NCI-H2227 (cell line): Measurements from ENCODE around the gene CCDC195.

Experiments
- DNase-seq: peaks from one replicate; lab custom pipeline; 2025; ENCODE audit not compliant: unreplicated experiment; lab: John Stamatoyannopoulos, UW

CCDC195 gene, protein sequence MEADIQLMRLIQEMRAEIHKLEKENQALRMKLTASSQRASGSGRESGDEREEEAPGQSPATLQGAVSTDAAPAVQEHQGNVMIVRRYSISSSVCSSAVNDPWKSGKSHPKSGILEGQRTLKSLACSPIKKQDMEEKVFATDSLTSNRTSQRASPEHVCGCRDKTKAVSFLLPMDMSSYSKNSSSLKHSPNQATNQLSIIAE

GRCh38 chr2:224716201-224716600 is at the start of gene CCDC195:
CCDC195 (minus strand) TSS chr2:224716365; CDS start chr2:224716365, 0 bp downstream.
- DNase-seq = no peak

DNA sequence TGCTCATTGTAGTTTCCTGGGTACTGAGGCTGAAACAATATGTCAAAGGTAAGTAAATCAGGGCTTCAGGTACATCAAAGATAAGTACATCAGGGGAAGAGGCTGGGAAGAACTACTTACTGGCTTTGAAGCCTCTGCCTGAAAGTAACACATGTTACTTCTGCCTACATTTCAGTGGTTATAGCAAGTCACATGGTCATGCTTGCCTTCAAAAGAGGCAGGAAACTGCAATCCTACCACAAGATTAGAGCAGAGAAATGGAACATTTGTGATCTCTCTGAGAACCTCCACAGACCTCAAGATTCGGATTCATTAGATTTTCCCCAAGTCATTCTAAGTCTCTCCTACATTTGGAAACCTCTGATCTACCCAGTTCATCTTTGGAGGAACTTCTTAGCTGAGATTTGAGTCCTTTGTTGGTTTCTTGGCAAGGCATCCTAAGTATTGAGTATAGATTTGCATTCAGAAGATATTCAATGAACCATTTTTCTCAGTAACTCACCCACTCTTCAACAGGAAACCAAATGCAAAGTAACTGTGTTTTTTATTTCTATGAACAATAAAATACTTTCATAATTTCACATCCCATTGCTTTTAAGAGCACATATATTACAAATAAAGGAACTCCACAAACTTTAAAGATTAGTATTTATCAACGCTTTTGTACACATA is 48.5 kb upstream of the CCDC195 start:
- no peak for DNase-seq

GRCh38 chr2:224757934-224758548 is 41.9 kb upstream of the CCDC195 start:
- no peak for DNase-seq

DNA sequence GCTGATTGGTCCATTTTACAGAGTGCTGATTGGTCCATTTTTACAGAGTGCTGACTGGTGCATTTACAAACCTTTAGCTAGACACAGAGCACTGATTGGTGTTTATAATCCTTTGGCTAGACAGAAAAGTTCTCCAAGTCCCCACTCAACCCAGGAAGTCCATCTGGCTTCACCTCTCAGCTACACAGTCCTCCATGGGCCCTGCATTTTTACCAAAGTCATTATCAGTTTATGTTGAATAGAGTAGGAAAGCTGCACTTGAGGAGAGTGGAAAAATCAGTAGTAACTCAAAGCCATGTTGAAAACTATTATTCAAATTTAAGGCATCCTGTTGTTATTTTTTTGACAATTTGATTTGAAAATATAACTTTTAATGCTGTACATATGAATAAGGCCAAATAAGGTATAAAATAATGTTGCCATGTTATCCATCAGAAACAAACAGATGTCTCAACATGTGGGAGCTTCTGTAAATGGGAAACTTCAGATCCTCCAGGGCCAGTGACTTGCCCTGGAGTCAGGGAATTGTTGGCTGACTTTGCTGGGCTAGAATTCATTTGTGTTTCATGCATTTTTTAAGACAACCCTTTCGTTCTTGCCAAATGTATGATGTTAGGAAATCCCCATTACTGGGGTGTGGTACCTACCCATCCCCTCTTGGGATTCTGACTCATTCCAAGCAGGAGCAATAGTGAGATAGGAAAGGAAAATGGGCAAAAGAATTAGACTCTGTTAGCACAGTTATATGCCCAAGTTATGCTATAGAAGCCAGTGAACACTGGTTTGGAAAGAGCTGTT is 37.8 kb upstream of the CCDC195 start:
- DNase-seq = no peak

DNA sequence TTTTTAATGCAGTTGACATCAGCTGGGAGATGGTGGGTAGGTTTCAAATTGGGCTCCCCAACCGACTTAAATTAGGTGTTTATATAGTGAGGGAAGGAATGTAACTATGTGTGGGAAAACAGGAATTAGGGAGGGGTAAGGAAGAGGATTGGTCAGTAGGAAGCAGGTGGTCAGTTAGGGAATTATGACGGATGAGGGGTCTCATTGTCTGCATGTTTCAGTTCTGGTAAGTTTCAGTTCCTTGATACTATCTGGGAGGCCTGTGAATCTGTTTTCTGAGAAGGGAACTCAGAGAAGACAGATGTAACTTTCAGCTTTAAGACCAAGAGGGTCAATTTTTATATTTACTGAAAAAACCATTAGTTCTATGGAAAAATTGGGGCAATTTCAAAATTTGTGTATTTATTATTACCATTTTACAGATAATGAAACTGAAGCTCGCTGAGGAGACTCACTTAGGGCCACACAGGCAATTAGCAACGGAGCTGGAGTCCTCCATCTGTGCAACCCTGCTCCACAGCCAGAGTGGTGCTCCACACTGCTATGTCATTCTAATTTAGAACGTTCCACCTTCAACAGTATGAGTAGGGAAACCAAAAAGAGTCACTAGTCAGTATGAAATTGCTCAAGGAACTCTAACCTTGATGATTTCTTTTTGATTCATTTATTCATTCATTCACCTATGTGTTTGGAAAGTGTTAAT is 36.0 kb upstream of the CCDC195 start:
- no peak for DNase-seq

DNA sequence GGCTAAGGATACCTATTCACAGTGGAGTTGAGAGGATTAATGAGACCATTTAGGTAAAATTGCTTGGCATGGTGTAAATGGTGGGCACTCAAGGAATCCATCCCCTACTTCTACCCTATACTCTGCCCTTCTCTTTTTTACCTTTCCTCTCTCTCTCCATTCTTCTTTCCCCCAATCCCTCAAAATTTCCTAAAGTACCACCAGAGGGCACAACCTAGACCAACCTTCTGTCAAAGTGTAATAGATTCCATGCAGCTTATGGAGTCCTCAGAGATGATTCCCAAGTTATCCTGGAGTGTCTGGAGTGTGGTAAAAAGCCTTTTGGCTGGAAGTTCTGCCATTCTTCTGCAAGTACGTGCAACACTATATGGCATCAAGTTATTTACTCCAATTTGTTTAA is 33.0 kb upstream of the CCDC195 start:
- DNase-seq = no peak

DNA sequence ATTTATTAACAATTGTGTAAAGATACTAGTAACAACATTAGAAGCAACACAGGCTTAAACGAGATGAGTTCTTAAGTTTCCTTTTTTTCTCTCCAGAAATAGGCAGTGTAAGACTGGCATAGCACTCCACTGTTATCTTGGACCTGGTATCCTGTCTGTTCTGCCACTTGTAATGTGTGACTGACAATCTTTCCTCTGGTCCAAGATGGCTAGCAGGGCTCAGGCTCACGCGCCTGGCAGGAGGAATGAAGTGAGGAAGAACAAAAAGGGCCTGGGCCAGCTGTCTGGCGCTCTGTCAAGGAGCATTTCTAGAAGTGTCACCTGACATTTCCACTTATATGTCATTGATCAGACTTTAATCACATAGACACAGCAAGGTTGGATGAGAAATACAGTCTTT is 31.6 kb upstream of the CCDC195 start:
- no peak for DNase-seq

GRCh38 chr2:224736227-224736626 is 20.1 kb upstream of the CCDC195 start:
- DNase-seq = no peak

DNA sequence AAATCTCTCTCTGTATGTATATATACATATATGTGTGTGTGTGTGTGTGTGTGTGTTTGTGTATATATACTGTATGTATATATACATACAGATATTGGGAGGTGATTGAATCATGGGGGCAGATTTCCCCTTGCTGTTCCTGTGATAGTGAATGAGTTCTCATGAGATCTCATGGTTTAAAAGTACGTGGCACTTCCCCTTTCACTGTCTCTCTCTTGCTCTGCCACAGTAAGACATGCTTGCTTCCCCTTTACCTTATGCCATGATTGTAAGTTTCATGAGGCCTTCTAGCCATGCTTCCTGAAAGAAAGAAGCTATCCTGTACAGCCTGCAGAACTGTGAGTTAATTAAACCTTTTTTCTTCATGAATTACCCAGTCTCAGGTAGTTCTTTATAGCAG is 18.8 kb upstream of the CCDC195 start:
- no peak for DNase-seq

- no peak for DNase-seq
Measured at GRCh38 chr2:224731665-224732064, 15.5 kb upstream of the CCDC195 start.

DNA sequence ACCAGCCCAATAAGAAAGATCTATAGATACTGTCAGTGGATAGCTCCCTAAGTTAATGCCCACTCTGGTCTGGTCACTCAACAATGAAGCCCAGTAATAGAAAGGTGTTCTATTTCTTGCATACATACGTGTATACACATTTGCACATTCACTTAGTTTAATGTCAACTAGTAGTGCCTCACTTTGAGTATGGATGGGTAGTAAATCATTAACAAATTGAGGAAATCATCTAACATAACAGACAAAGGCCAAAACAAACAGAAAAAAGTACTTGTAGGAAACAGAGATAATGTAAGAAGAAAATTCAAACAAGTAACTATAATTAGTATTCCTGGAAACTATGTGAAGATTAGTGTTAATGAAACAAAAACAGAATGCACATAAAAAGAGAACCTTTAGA is 13.3 kb upstream of the CCDC195 start:
- no peak for DNase-seq

DNA sequence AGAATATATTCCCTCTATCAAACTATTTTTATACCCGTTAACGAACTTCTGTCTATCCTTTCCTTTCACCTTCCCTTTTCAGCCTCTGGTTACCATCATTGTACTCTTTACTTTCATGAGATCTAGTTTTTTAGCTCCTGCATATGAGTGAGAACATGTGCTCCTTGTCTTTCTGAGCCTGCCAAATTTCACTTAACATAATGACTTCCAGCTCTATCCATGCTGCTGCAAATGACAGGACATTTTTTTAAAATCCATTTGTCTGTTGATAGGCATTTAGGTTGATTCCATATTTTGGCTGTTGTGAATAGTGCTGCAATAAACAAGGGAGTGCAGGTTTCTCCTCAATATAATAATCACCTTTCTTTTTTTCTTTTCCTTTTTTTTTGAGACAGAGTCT is 8.2 kb upstream of the CCDC195 start:
- DNase-seq = no peak

DNA sequence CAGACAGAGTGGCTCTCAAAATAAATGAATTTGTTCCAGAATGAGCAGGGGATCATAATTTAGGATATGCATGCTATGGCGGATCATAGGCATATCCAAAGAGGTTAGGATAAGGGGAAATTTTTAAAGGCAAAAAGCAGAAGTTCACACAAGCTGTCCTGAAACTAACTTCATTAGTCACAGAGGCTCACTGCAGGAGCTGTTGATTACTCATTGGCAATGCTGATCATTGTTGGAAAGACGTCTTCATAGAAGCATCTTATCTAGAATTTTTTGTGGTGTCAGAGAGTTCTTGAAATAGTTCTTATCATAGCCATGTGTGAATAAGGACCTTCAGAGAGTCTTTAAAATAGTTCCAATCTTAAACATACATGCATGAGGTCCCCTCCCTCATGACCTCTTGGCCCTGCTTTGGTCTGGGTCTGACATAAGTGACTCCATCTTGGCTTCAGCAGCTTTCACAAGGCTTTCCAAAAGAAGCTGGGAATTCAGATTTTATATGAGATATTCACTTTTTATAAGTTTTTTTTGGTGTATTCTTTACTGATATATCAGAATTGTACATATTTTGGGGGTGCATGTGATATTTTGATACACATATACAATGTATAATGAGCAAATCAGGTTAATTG is 7.5 kb upstream of the CCDC195 start:
- DNase-seq = no peak

GRCh38 chr2:224722770-224723169 is 6.6 kb upstream of the CCDC195 start:
- DNase-seq = no peak

- no peak for DNase-seq
Measured at GRCh38 chr2:224722250-224722649, 6.1 kb upstream of the CCDC195 start.

DNA sequence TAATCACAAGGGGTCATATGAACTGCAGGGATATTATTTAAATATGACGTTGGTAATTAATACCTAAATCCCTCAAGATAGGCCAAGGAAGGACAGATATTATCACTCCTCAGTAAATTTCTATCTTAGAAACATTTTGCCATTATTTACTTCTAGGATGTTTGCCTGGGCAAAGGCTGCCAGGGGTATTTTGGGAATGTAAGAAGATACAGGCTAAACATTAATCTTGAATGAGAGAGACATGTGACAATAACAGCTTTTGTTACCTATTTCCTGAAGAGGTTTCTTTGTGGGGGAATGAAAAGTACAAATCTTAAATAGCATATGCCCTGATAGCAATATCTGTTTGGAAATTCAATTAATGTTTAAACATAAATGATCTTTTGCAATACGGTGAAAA is 756 bp upstream of the CCDC195 start:
- DNase-seq = no peak

GRCh38 chr2:224711859-224712665 is 4.1 kb downstream of the CCDC195 start:
- no peak for DNase-seq

- DNase-seq = no peak
Measured at GRCh38 chr2:224711381-224711780, 4.8 kb downstream of the CCDC195 start.

DNA sequence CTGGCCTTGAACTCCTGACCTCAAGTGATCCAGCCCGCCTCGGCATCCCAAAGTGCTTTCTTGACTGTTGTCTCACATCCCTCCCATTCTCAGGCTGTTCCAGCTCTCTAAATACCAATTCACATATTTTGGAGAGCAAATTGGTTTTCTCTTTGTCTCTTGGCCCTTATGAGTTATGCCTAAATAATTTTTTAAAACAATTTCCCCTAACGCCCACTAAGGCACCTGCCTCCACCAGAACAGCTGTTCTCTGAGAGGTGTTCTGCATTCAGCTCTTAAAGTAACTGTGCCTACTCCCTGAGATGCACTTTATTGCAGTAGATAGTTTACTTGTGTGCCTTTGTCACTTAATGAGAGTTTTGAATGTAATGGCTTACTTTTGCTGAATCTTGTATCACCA is 6.9 kb downstream of the CCDC195 start:
- no peak for DNase-seq

GRCh38 chr2:224694502-224694901 is 21.7 kb downstream of the CCDC195 start:
- no peak for DNase-seq
